Embryonic facial prominence (tissue), 1 donor: ENCODE data around the gene ZIC2.

Experiments
- DNase-seq: peaks from one replicate; pipeline ENCODE4 v3.0.0-alpha.2; 2016; ENCODE audit errors: extremely low spot score

ZIC2 gene

DNA sequence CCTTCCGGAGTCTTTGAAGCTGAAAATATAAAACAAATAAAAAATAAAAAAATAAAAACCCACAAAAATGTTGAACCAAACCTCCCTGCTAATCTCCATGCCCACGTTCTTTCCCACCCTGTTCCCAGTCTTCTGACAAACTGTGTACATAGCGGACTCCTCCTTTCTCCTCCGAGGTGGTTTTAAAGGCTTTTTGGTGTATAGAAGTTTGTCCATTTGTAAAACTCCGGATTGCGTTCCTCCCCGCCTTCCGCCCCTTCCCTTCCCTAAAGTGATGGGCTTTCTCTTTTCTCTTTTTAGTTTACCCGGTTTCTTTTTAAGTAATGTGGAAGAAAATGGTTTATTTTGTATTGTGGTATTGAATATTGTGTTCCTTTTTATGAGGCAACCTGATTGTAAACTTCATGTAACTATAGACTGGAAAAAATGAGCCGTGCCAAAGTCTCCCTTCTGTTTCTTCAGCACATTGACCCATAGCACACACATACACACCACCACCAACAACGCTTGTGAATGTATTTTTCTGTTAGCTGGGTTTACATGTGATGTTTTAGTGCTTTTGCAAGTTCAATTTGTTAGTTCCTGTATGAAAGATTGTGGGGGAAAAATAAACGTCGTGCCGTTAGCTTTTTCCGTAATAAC is 4.4 kb downstream of the ZIC2 start:
- DNase-seq = no peak

DNA sequence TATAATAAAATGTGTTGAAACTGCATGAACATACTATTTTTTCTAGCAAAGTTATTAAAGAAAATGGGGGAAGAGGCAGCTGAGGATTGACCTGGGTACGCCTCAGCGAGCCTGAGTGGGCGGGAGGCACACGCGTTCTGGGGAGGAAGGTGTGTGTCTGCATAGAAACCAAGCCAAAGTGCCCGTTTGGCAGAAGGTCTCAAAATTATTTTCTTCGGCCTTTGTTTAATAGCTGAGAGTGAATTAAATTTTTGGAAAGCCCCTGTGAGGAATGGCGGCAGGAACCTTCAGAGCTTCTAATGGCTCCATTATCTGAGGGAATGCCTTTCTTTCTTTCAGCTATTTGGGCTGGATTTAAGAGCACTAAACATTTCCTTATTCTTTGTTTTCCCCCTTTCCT is 5.2 kb downstream of the ZIC2 start:
- DNase-seq = no peak

DNA sequence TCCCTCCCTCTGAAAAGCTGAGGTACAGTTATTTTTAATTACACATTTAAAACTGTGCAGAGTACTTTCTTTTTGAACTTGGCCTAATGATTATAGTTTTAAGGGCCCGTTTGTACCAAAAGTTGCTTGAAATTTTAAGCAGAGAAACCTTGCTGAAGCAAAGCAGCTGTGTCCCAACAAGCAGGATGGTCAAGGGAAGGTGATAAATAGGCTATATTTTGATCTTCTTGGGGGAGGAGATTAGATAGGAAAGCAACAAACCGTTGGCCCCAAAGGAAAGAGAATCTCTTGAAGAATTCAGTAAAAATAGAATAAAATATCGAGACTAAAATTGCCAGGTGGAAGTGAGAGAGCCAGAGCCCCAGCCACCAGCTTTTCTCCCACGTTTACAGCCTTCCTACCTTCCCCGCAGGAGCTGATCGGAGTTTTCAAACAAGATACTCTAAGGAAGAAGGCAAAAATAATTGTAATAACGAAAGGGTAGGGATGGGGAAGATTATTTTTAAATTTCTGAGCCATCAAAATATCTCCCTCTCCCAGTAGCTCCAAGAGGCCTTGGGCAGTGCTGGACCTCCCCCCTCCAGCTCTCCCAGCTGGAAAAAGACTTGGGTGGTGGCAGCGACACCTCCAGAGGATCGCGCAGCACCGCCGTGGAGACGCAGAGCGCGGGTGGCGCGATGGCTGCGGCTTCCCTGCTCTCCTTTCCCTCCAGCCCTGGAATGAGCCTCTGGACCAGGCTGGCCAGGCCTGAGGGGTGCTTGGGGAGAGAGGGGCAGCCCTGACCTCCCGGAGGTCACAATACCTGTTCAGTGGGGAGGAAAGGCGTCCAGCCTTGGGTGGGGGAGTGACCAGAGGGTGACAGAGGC is 5.8 kb downstream of the ZIC2 start:
- DNase-seq = no peak

DNA sequence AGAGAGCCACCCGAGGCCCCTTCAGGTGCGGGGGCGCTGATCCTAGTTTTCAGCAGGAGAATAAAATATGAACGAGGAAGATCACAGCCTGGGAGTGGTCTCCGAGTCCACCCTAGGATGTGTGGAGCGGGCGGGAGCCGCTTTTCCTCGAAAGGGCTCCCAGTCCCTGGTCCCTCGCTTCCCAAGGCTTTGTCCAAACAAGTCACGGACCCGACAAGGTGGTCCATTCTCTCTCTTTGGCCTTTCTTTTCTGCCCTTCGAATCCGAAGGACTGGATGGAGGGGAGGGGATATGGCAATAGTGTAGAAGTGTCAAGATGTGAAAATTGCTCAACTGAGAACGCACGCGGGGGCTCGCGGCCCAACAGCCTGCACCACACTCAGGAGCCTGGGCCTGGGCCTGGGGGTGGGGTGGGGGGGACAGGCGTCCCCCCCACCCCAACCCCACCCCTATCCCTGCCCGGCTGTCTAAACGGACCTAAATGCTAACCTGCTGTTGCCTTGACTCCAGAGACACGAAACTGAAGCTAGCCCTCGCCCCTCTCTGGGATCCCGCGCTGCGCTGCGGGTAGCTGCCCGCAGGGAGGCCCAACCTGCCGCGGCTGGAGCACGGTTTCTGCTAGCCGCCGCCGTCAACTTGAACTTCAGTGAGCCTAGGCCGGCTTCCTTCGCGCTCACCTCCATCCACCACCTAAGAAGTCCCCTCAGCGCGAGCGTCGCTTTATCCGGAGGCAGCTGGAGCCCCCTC is 7.1 kb downstream of the ZIC2 start:
- no peak for DNase-seq

DNA sequence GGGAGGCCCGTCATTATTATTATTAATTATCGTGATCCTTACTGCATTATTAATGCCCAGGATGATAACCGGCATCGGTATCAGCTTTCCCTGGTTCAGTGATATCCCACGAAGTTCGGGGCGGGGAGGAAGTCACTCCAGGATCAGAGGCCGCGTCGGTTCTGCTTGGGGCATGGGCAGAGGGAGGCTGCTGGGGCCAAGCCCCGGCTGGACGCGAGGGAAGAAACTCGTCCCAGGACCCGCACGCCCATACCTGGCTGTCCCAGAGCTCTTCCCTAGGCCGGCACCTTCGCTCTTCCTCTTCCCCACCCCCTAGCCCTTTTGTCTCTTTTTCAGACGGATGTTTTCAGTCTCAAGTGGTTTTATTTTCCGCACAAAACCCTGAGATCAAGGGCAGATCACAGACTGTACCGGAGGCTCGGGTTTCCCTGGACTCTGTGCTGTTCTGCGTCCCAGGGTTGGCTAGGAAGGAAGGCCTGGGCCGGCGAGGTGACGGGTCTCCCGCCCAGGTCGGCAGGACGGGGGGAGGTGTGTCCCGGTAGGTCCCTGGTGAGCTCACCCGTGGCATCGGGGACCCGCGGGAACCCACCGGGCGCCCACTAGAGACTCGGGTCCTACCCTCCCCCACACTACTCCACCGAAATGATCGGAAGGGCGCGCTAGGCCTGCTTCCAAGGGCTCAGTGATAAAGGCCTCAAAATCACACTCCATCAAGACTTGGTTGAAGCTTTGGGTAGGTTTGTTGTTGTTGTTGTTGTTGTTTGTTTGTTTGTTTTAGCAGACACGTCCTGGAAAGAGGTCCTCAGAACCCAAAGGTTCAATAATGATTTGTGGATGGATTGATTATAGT is 7.9 kb downstream of the ZIC2 start:
- DNase-seq = no peak

DNA sequence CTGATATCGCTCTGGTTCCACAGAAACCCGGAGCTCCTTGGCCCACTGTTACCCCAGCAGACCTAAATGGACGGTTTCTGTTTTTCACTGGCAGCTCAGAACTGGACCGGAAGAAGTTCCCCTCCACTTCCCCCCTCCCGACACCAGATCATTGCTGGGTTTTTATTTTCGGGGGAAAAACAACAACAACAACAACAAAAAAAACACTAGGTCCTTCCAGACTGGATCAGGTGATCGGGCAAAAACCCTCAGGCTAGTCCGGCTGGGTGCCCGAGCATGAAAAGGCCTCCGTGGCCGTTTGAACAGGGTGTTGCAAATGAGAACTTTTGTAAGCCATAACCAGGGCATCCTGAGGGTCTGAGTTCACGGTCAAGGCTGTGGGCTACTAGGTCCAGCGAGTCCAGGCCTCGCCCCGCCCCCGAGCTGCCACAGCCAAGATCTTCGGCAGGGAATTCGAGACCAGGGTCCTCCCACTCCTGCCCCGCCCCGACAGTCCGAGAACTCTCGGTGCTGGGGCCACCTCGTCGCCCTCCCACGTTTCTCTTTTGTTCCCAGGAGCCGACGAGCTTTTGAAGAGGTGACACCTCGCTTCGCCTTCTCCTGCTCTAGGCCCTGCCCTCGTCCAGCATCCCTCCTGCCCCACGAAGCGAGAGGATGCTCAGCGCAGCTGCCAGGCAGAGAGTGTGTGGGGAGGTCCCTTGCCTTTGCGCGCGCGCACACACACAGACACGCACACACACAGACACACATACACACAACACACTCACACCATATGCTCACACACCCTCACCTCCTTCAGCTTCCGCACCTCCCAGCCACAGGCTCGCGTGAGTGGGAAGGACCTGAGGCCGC is 8.8 kb downstream of the ZIC2 start:
- DNase-seq = no peak

DNA sequence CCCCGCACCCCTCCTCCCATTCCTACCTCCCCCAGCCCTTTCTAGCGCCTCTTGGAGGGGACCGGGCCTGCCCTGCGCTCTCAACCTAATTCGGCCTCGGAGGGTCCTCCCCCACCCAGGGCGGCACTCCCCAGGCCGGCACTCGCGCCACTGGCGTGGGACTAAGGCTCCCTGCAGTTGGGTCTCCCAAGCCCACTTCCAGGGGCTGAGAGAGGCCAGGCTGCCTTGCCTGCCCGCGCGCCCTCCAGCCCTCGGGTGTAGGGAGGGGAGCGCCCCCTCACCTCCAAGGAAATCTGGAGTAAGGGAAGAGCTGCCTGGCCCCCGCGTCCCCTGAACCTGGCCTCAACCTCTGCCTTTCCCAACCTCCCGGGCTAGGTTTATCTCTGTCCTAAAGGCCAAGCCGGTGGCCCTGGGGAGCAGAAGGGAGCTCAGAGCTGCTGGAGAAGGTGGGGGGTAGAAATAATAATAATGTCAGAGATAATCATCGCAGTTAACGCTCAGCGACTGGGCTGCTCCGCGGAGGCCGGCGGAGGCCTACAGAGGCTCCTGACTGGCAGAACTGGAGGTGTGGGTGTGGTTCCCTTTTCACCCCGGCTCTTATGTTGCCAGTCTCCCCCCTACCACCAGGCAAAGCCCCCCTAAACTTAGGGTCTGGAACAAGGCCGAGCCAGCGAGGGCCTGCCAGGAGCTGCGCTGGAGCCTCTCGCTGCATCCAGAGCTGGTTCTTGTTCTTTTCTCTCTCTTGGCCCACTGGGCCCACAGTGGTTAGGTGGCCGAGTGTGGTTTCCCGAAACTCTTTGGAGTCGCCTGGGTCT is 9.6 kb downstream of the ZIC2 start:
- no peak for DNase-seq

DNA sequence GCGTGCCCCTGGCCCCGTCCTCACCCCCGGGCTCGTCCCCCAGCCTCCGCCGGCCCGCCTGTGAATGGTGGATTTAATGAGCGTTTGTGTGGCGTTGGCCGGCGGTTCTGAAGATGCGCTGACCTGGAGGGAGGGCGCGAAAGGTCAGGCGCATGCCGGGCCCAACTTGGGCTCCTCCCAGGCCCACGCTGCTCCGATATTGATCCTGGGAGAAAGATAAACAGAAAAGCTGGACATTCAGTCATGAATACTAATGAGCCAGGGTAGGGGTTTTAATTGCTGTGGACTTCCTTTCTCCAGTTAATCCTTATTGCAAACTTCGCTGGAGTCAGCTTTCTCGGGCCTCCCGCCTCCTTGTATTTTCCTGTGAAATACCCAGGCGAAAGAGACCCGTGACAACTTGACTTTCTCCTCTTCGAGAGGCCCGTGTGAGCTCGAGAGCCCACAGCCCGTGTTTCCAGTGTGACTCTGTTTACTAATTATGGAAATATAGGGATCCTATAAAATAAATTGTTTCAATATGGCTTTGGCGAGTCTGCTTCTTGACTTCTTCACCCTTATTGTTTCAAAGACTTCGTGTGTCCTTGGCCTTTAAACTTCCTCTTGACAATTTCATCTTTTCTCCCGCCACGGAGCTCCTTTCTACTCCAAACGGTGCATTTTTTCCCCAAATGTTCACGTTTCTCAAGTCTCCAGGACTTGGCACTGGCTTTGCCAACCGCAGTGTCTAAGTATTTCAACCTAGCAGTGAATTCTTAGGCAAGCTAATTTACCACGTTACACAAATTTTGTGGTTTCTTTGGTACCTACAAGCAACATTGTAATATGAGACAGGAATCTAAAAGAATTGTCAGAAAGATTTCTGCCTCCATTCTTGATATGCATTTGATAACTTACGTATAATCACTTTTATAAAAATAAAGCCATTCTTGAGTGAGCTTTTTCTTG is 10.5 kb downstream of the ZIC2 start:
- DNase-seq = no peak

DNA sequence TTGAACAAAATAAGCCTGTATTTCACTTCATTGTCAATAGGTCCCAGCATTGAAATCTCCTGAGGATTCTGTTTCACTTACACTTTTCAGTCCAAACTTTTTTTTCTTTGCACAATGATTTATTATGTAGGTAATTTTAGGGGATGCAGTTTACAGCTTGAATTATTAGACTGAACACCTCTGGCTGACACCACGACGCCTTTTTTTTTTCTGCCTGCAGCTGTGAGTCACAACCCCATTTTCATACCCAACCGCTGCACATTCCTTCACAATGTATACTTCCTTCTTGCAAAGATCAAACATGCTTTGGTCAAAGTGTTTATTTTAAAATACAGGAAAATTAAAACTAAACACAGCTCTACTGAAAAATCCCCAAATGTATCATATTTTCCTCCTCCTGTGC is 11.4 kb downstream of the ZIC2 start:
- DNase-seq = no peak

DNA sequence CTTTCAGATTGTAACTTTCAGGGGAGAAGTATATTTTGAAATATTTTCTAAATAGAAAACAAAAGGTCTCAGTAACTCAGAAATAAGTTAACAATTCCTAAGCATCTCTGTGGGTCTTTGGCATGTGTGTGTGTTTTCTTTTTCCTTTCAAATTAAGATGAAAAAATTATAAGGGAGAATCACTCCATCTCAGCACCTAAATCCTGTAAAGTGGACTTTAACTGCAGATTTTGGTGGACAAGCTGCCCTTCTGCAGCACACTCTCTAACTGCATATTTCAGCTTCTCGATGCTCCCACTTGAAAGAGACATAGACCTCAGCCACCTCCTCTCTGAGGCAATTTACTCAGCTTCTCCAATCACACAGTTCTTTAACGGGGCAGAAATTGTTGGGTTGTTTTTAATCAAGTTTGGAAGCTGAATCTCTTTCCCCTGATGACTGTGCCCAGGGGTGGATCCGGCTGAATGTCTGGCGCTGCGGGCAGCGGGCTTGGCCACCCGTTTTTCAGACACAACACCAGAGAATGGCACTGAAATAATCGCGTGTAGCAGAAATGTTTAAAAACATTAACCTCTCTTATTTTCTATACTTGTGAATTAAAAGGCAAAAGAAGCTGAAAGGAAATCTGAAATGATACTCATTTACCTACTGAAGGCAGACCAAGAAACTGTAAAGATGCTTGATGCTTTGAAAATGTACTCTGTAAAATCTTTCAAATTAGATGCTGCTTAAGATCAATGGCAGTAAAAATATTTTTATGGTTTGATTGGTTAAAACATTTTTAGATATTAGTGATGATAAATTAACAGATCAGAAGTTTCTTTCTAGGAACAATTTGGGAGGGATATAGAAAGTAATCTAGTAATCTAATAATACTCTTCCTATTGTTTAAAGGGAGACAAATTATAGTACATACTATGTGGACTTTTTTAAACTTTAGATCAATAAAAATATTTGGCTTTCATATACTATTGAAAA is 12.4 kb downstream of the ZIC2 start:
- no peak for DNase-seq

DNA sequence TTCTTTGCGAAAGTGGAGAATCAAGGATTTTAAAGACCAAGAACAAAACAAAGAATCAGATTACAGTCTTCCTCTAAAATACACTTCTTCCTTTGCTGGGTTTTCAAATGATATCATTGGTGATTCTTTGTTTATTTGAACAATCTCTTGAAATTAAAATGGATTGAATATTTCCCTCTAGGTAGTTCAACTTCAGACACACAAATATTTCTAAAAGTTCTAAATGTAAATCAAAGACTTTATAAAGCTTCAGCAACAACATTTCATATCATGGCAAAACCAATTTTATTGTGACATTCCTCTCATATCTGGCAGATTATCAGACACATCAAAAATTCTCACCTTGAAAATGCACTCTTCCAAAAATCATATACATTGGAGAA is 13.0 kb downstream of the ZIC2 start:
- DNase-seq = no peak

DNA sequence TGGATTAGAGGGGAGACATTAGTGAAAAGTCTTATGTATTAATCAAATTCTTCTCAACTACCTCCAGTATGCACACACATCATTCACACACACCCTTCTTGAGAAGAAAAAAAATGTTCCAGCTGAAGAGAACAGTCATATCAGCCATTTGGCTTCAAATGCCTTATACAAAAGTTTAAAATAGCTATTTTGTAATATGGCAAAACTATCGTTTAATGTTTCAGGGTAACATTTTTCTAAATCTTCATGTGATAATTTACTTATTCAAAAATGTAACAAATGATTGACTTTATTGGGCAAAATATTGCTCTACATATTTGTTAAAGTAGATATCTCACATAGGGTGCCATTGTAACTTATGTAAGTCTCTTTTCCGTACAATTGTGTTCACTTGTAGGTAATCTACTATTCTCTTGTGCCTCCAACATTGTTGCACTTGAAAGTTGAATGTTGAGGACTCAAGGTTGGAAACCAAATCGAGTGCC is 13.6 kb downstream of the ZIC2 start:
- DNase-seq = no peak

DNA sequence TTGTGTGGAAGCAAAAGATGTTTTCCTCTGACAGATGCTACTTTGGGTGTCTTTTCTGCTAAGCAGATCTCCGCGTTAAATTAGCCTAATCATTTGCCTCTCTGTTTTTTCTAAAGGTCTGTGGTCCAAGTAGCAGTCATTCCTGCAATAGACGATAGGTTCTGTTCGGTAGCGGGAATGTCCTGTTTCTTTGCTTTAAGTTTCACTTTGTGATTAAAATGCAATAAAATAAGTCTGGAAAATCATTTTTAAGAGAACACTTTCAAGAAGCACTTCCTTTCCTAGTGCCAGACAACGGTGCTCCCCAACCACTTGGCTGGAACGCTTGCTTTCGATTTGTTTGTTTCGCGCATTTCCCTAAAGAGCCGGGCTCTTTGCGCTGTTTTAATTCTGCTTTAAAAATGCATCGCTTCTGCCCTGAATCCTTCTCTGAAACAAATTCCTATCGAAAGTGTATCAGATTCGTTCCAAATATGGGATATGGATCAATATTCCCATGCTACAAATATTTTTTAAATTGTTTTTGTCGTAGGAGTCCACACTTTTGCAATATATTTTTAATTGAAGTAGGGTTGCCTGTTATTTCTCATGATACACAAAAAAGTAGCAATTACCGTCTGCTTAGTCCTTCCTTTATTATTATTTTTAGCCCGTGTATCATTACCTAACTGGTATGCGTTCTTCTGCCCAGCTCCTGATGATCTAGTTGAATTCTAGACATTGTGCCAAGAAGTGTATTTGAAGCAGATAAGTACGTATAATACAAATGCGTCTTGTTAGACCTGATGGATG is 14.2 kb downstream of the ZIC2 start:
- no peak for DNase-seq

DNA sequence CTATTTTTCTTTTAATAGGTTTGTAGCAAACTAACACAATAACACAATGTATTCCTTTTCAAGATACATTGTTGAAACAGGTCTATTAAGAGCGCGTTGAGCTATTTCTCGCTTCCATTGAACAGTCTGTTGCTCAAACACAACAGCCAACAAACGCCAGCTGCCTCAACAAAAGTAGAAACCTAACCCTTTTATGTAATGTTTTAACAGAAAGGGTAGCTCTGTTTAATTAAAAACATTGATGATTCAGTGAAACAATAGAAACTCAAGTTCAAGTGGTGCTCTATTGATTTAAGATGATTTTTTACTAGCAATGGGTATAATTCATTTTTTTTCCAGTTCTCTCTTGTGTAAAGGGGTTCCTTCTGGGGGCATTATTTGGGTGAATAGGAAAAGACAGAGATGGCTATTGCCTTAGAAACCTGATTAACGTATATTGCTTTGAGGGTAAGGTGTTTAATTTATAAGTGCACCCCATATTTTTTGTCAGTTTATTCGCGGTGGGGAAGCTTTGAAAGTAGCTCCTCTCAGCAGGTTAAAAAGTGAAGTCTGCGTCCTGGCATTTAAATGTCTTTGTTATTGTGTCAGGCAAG is 14.9 kb downstream of the ZIC2 start:
- no peak for DNase-seq

DNA sequence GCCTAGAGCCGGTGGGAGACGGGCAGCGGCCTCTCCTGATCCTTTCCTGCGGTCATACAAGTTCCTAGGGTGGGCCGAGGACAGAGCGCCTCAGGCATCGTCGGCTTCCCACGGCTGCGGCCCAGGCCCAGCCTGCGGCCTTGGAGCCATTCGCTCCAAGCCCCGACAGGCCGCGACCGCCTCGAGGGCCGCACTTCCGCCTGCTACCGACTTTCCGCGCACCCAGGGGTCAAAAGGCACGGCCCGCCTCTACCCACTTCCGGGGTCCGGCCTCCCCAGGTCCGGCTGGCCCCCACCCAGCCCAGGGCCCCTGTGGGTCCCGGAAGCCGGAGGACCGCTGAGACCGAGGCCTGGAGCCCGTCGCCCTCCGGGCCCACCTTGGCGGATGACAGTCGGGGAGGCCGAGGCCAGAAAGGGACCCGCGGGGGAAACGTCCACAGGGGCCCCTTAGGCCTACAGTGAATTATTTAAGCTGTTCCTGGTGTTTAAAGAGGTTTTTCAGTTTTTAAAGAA is 16.2 kb downstream of the ZIC2 start:
- no peak for DNase-seq

DNA sequence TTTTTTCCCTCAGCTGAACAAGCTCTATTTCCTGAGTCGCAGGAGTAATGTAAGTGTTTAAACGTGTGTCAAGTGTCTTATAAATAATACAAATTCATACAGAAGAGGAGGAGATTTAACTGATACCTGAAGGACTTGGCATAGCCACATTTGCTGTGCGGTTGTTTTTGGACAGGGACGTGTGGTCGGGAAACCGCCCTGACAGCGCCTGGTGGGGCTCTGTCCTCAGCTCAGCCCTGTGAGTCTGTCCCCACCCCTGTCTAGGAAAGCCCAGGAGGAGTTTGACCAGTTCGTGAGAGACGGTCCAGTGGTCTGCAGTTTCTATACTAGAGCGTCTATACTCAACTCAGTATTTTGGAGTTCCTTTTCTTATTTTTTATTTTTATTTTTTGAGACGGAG is 16.7 kb downstream of the ZIC2 start:
- no peak for DNase-seq
